Fibroblast of villous mesenchyme (primary cell): Measurements from ENCODE around the gene TMEM86A. TPM values are rescaled to one million over a fixed set of nuclear protein-coding genes. Genes with fewer than 3 reads are reported as not detected.
"Not testable (repeated sequence)": the region's sequence is repeated elsewhere in the genome, so short reads cannot be mapped to it uniquely, and the experiment has no call there.

Experiments used
- DNase-seq: peaks from one replicate; pipeline ENCODE4 v3.0.0-alpha.2; 2010; ENCODE audit warnings: low read depth
- H3K4me3 ChIP-seq: 2 replicates; pipeline ENCODE4 v1.5.1; 2011; ENCODE audit warnings: low read depth, mild to moderate bottlenecking, low read length
- CTCF ChIP-seq: IDR thresholded peaks from 2 replicates; pipeline ENCODE4 v1.5.1; 2012; ENCODE audit warnings: low read depth, mild to moderate bottlenecking, low read length; ENCODE audit not compliant: insufficient read depth
- total RNA-seq: library from RNA; depleted of rRNA; stranded (reverse); fragments of >200 nt; gene quantifications from 2 replicates; pipeline ENCODE4 v1.2.3, GENCODE V29; 2012

TMEM86A gene
- total RNA-seq, 1 donor = 0.43 TPM

GRCh38 chr11:18684267-18684666, 14.3 kb upstream of the TMEM86A start:
- TF ChIP-seq CTCF = no peak
- no peak overlapping the region for H3K4me3 ChIP-seq
- no peak for DNase-seq

GRCh38 chr11:18691467-18692140, 7.0 kb upstream of the TMEM86A start:
- DNase-seq, H3K4me3 ChIP-seq: not testable (repeated sequence)

GRCh38 chr11:18692941-18693760, 5.4 kb upstream of the TMEM86A start:
- TF ChIP-seq CTCF = no peak
- no peak for DNase-seq
- no peak overlapping the region for H3K4me3 ChIP-seq

GRCh38 chr11:18696638-18697225, 1.8 kb upstream of the TMEM86A start:
- no peak for DNase-seq
- H3K4me3 ChIP-seq = no peak overlapping the region
- TF ChIP-seq CTCF = no peak

- TF ChIP-seq CTCF = no peak
- no peak overlapping the region for H3K4me3 ChIP-seq
- DNase-seq = no peak
Observed at GRCh38 chr11:18697576-18697975, 1.0 kb upstream of the TMEM86A start.

GRCh38 chr11:18699269-18699596, 654 bp downstream of the TMEM86A start:
- H3K4me3 ChIP-seq = peak overlapping the region; percentile 65
- TF ChIP-seq CTCF = no peak
- no peak for DNase-seq

GRCh38 chr11:18699848-18700261, 1.3 kb downstream of the TMEM86A start:
- TF ChIP-seq CTCF = no peak
- H3K4me3 ChIP-seq = no peak overlapping the region
- DNase-seq = no peak
